ENCODE results near the gene INCA1.
"Not testable (repeated sequence)": the region's sequence is repeated elsewhere in the genome, so short reads cannot be mapped to it uniquely, and the experiment has no call there.

- not testable (repeated sequence) for TF ChIP-seq FOXO4 (CRISPR knock-in tag; conservative IDR thresholded peaks at IDR 0.05); CTCF (CRISPR knock-in tag; IDR thresholded peaks at IDR 0.05); NFYB (CRISPR knock-in tag; IDR thresholded peaks at IDR 0.05); BRCA1 (CRISPR knock-in tag; IDR thresholded peaks at IDR 0.05); SOX13 (IDR thresholded peaks at IDR 0.05); SOX13 (CRISPR knock-in tag; conservative IDR thresholded peaks at IDR 0.05 in 1 of 2, IDR thresholded peaks at IDR 0.05 in 1 of 2); REST (IDR thresholded peaks at IDR 0.05; ENCODE audit: borderline replicate concordance in 1 of 2, low read depth in 1 of 2, low read length in 2 of 2); POLR2A (IDR thresholded peaks at IDR 0.05; ENCODE audit: insufficient read depth in 1 of 2, low read depth in 2 of 2, low read length in 2 of 2); EHMT2 (IDR thresholded peaks at IDR 0.05; ENCODE audit: borderline replicate concordance, low read depth, low read length)
Measured at GRCh38 chr17:5030168-5030567, 32.8 kb upstream of the INCA1 start.

All from HepG2 (cell line).